Glomerular visceral epithelial cell (primary cell): ENCODE data around the gene ZNF827.

Experiments
- DNase-seq: peaks from one replicate; pipeline ENCODE4 v3.0.0-alpha.2; 2016; ENCODE audit errors: extremely low spot score

Gene ZNF827

GRCh38 chr4:145933134-145933533 is 5.5 kb downstream of the ZNF827 start:
- peak; percentile 32 for DNase-seq

GRCh38 chr4:145931403-145931802 is 7.2 kb downstream of the ZNF827 start:
- no peak for DNase-seq

- DNase-seq: no peak
These were observed 8.0 kb downstream of the ZNF827 start for GRCh38 chr4:145930592-145930991.

GRCh38 chr4:145929415-145930178 is 9.0 kb downstream of the ZNF827 start:
- no peak for DNase-seq

GRCh38 chr4:145928748-145929147 is 9.9 kb downstream of the ZNF827 start:
- no peak for DNase-seq

GRCh38 chr4:145927030-145927429 is 11.6 kb downstream of the ZNF827 start:
- DNase-seq: no peak

GRCh38 chr4:145921231-145921630 is 17.4 kb downstream of the ZNF827 start:
- no peak for DNase-seq

GRCh38 chr4:145920205-145920604 is 18.4 kb downstream of the ZNF827 start:
- DNase-seq: peak; percentile 92

- no peak for DNase-seq
These were observed 26.2 kb downstream of the ZNF827 start for GRCh38 chr4:145912376-145912775.

- peak; percentile 39 for DNase-seq
These were observed 28.9 kb downstream of the ZNF827 start for GRCh38 chr4:145909773-145910172.

- peak; percentile 91 for DNase-seq
These were observed 29.3 kb downstream of the ZNF827 start for GRCh38 chr4:145909281-145909715.

- DNase-seq: no peak
These were observed 30.8 kb downstream of the ZNF827 start for GRCh38 chr4:145907812-145908211.

GRCh38 chr4:145907390-145907789 is 31.2 kb downstream of the ZNF827 start:
- no peak for DNase-seq

- peak; percentile 13 for DNase-seq
These were observed 34.0 kb downstream of the ZNF827 start for GRCh38 chr4:145904413-145905177.

GRCh38 chr4:145902522-145902921 is 36.1 kb downstream of the ZNF827 start:
- no peak for DNase-seq

GRCh38 chr4:145899886-145900460 is 38.6 kb downstream of the ZNF827 start:
- peak; percentile 26 for DNase-seq

GRCh38 chr4:145898926-145899531 is 39.6 kb downstream of the ZNF827 start:
- no peak for DNase-seq

GRCh38 chr4:145898466-145898865 is 40.2 kb downstream of the ZNF827 start:
- DNase-seq: no peak

GRCh38 chr4:145895056-145895455 is 43.6 kb downstream of the ZNF827 start:
- no peak for DNase-seq

GRCh38 chr4:145891958-145892357 is 46.7 kb downstream of the ZNF827 start:
- no peak for DNase-seq

- no peak for DNase-seq
These were observed 47.9 kb downstream of the ZNF827 start for GRCh38 chr4:145890689-145891088.

GRCh38 chr4:145888393-145888792 is 50.2 kb downstream of the ZNF827 start:
- no peak for DNase-seq
